Panc1 (cell line): Measurements from ENCODE around the gene ENDOV. TPM values are rescaled to one million over a fixed set of nuclear protein-coding genes. Genes with fewer than 3 reads are reported as not detected.
A peak's percentile ranks its signal among the peaks of the same experiment; 100 is the strongest.

ENCODE experiments used
- ATAC-seq: fragments of 200-7000 bp; cut with Tn5 transposase; 2 replicates; pipeline ENCODE4 v1.9.1; 2020; ENCODE audit warnings: mild to moderate bottlenecking, moderate library complexity
- BruUV-seq: library from RNA; stranded (reverse); fragments of 400-500 nt; replicated peaks from 2 replicates; lab custom pipeline; 2021; lab: Mats Ljungman, UMichigan
- CTCF ChIA-PET: fragments of 300-600 bp; sonication (Branson Sonifier 250); formaldehyde crosslinking; loops from one replicate; lab custom pipeline; 2022; ENCODE audit warnings: antibody characterized with exemption; lab: Charles Lee
- POLR2A ChIA-PET: fragments of 300-600 bp; sonication (Branson Sonifier 250); formaldehyde crosslinking; loops from one replicate; lab custom pipeline; 2022; ENCODE audit warnings: antibody characterized with exemption; lab: Charles Lee
- DNase-seq: peaks from one replicate; pipeline ENCODE4 v3.0.0-alpha.2; 2010; ENCODE audit warnings: low read depth, low spot score
- H3K27ac ChIP-seq: 2 replicates; pipeline ENCODE4 v1.5.1; 2011; ENCODE audit warnings: mild to moderate bottlenecking, low read length, inconsistent platforms
- H3K27me3 ChIP-seq: fragments of 200-500 bp; sonication (Bioruptor generic); 2 replicates; pipeline ENCODE4 v1.6.0; 2014; ENCODE audit warnings: low read length, inconsistent platforms; ENCODE audit not compliant: control insufficient read depth, insufficient read depth
- H3K36me3 ChIP-seq: fragments of 200-500 bp; sonication (Bioruptor generic); 2 replicates; pipeline ENCODE4 v1.5.1; 2014; ENCODE audit warnings: inconsistent platforms, mild to moderate bottlenecking, low read length, moderate library complexity; ENCODE audit not compliant: control insufficient read depth, insufficient read depth
- H3K4me1 ChIP-seq: 2 replicates; pipeline ENCODE4 v1.5.1; 2011; ENCODE audit warnings: inconsistent platforms, mild to moderate bottlenecking, low read length, moderate library complexity; ENCODE audit not compliant: control insufficient read depth, insufficient read depth
- H3K4me3 ChIP-seq, 2 experiments: 2 replicates each; pipeline ENCODE4 v1.5.1; 2011 to 2012; ENCODE audit warnings: low read depth in 2 of 2, low read length in 2 of 2, mild to moderate bottlenecking in 2 of 2, inconsistent platforms in 1 of 2, moderate library complexity in 1 of 2
- H3K9me3 ChIP-seq: fragments of 200-500 bp; sonication (Bioruptor generic); 2 replicates; pipeline ENCODE4 v1.5.1; 2014; ENCODE audit warnings: low read depth, mild to moderate bottlenecking, inconsistent platforms, low read length, moderate library complexity; ENCODE audit not compliant: control insufficient read depth, insufficient read depth
- CTCF ChIP-seq: fragments of 450-650 bp; IDR thresholded peaks from 2 replicates; pipeline ENCODE4 v1.5.1; 2017; ENCODE audit warnings: mild to moderate bottlenecking
- POLR2AphosphoS5 ChIP-seq: IDR thresholded peaks from 2 replicates; pipeline ENCODE4 v1.6.1; 2012; ENCODE audit warnings: mild to moderate bottlenecking, low read depth, low read length, moderate library complexity
- REST ChIP-seq, 2 experiments: IDR thresholded peaks; 2 replicates each; pipeline ENCODE4 v1.6.1; 2011 to 2012; ENCODE audit warnings: low read depth in 2 of 2, control low read depth in 1 of 2, low read length in 1 of 2, mild to moderate bottlenecking in 1 of 2, moderate library complexity in 1 of 2; ENCODE audit not compliant: insufficient read depth in 1 of 2
- SIN3A ChIP-seq: IDR thresholded peaks from 2 replicates; pipeline ENCODE4 v1.6.1; 2012; ENCODE audit warnings: low read depth, mild to moderate bottlenecking, low read length, moderate library complexity, borderline replicate concordance; ENCODE audit not compliant: insufficient read depth
- TCF7L2 ChIP-seq: IDR thresholded peaks from 2 replicates; pipeline ENCODE4 v1.6.1; 2011; ENCODE audit warnings: mild to moderate bottlenecking, low read depth, low read length, inconsistent platforms
- in situ Hi-C: cut with HindIII; loops from 2 replicates; pipeline ENCODE4 v1.10.0; 2016; ENCODE audit warnings: low sequenced_read_pairs, low pct_unique_long_range_greater_than_20kb
- intact Hi-C: fragments of 100-400 bp; cut with micrococcal nuclease; formaldehyde crosslinking; loops from one replicate; pipeline ENCODE4 v1.10.0; 2022; ENCODE audit not compliant: unreplicated experiment
- total RNA-seq: library from RNA; stranded (reverse); gene quantifications from one replicate; pipeline ENCODE4 v1.2.1, GENCODE V29; 2021; ENCODE audit not compliant: unreplicated experiment

ENDOV gene
- total RNA-seq, 1 experiment from 2014 or later: 37.1 TPM

- DNase-seq: no peak
- ATAC-seq: peak; percentile 35; the same call in 1 of the 2 replicates
- no peak overlapping the region for H3K27ac ChIP-seq
- POLR2A ChIA-PET: interaction anchor here (0.6 kb wide), 1 partner anchor 22 kb away, joined by 3 read pairs; no protein-coding TSS in a partner anchor
- TF ChIP-seq CTCF (no peak), REST (IDR thresholded peaks at IDR 0.05; ENCODE audit: insufficient read depth in 1 of 2, low read depth in 2 of 2, low read length in 1 of 2) (no peak), POLR2AphosphoS5 (peak; percentile 26; the same call in 1 of the 2 replicates), SIN3A (no peak), TCF7L2 (no peak)
- CTCF ChIA-PET: no interaction called here
- no peaks in the 10 kb centered on the region for H3K4me1 ChIP-seq
- BruUV-seq: no TSS peak
- H3K27me3 ChIP-seq: no peaks in the 10 kb centered on the region
- intact Hi-C loops: no loop called here
- in situ Hi-C loops: no loop called here
- H3K4me3 ChIP-seq: no peak overlapping the region
- peaks cover 8% of the 10 kb centered on the region; the same call in 1 of the 2 replicates for H3K36me3 ChIP-seq
- H3K9me3 ChIP-seq: no peaks in the 10 kb centered on the region
Observed at GRCh38 chr17:80396157-80397033, 18.6 kb upstream of the ENDOV start.

GRCh38 chr17:80397034-80397387 lies 18.0 kb upstream of the ENDOV start:
- no peaks in the 10 kb centered on the region for H3K4me1 ChIP-seq
- POLR2A ChIA-PET: no interaction called here
- no peaks in the 10 kb centered on the region for H3K9me3 ChIP-seq
- intact Hi-C loops (no loop called here), in situ Hi-C loops (no loop called here)
- no peak overlapping the region for H3K4me3 ChIP-seq
- CTCF ChIA-PET: no interaction called here
- no peak for DNase-seq
- H3K27me3 ChIP-seq: no peaks in the 10 kb centered on the region
- BruUV-seq: no TSS peak
- ATAC-seq: peak; percentile 43; the same call in 1 of the 2 replicates
- TF ChIP-seq CTCF: no peak
- TF ChIP-seq TCF7L2: no peak
- no peak for TF ChIP-seq REST (IDR thresholded peaks at IDR 0.05; ENCODE audit: insufficient read depth in 1 of 2, low read depth in 2 of 2, low read length in 1 of 2)
- no peak for TF ChIP-seq SIN3A
- TF ChIP-seq POLR2AphosphoS5: no peak; the same call in 1 of the 2 replicates
- peaks cover 8% of the 10 kb centered on the region; the same call in 1 of the 2 replicates for H3K36me3 ChIP-seq
- H3K27ac ChIP-seq: no peak overlapping the region
